Breast epithelium (tissue), 3 donors: ENCODE results near the gene CCDC148.

Source experiments
- POLR2A ChIP-seq: fragments of 450-650 bp; IDR thresholded peaks from one replicate; pipeline ENCODE4 v1.6.1; 2016; ENCODE audit warnings: antibody characterized with exemption, mild to moderate bottlenecking, moderate library complexity
- POLR2AphosphoS5 ChIP-seq, 3 donors: sonication (generic); formaldehyde crosslinking; IDR thresholded peaks; one replicate each; pipeline ENCODE4 v1.6.1; 2017; ENCODE audit warnings: antibody characterized with exemption in 3 of 3
- TF ChIP-seq, protein P1 (sequence below), 3 donors: fragments of 450-650 bp; IDR thresholded peaks; one replicate each; pipeline ENCODE4 v1.5.1; 2016 to 2017; ENCODE audit warnings: antibody characterized with exemption in 3 of 3, mild to moderate bottlenecking in 3 of 3, moderate library complexity in 3 of 3

DNA sequence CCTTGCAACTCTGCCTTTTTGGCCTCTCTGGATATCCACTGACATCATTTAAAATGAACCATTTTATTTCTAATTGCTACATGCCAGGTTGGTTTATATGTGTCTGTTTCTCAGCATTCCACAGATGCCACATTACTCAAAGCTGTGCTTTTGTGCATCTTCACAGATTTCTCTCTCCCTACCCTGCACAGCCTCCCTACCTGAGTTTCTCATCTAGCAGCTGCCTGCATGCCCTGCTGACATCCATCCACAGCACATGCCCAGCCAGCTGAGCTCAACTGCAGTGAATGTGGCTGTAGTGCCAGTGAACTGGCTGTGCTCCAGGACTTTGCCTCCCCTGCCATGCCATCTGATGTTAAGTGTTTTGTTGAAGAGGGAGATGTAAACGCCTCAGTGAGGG is 44.7 kb upstream of the CCDC148 start:
- TF ChIP-seq POLR2A = no peak
- TF ChIP-seq, protein P1, sequence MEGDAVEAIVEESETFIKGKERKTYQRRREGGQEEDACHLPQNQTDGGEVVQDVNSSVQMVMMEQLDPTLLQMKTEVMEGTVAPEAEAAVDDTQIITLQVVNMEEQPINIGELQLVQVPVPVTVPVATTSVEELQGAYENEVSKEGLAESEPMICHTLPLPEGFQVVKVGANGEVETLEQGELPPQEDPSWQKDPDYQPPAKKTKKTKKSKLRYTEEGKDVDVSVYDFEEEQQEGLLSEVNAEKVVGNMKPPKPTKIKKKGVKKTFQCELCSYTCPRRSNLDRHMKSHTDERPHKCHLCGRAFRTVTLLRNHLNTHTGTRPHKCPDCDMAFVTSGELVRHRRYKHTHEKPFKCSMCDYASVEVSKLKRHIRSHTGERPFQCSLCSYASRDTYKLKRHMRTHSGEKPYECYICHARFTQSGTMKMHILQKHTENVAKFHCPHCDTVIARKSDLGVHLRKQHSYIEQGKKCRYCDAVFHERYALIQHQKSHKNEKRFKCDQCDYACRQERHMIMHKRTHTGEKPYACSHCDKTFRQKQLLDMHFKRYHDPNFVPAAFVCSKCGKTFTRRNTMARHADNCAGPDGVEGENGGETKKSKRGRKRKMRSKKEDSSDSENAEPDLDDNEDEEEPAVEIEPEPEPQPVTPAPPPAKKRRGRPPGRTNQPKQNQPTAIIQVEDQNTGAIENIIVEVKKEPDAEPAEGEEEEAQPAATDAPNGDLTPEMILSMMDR (IDR thresholded peaks at IDR 0.05) = no peak
- no peak for TF ChIP-seq POLR2AphosphoS5 (IDR thresholded peaks at IDR 0.05)
